ENCODE results near the gene IAH1. TPM values are rescaled to one million over a fixed set of nuclear protein-coding genes. Genes with fewer than 3 reads are reported as not detected.

Gene IAH1
- total and polyA plus RNA-seq, 10 of the 15 experiments (the other 5 are each of a cell fraction or from before 2014, with no cell fraction given): 57.4 to 125 (median 75.8) TPM

DNA sequence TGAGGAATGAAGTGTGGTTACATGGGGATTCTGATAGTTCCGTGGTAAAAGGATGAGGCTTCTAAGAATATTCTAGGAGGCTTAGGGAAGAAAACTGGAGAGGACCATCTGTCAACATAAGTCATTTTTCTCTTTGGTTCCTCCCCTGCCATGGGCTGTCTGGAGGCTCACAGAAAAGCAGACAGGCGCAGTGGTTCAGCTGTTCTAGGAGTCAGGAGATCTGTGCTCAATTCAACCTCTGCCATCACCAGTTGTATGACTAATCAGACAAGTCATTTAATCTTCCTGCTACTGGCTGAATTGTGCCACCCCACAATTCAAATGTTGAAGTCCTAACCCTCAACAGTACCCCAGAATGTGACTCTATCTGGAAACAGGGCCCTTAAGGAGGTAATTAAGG is 44.9 kb downstream of the IAH1 start:
- WGBS (ENCODE audit: insufficient coverage, insufficient replicate concordance, low lambda C conversion rate, missing lambda C conversion rate): 100% methylated on average over 2 of the region's 2 CpGs
- TF ChIP-seq PML (IDR thresholded peaks at IDR 0.05; ENCODE audit: low read length) (no peak), TARDBP (IDR thresholded peaks at IDR 0.05; ENCODE audit: borderline replicate concordance) (no peak), MYB (IDR thresholded peaks at IDR 0.05; ENCODE audit: borderline replicate concordance, low read depth, low read length) (no peak), NFIC (IDR thresholded peaks at IDR 0.05; ENCODE audit: low read depth, low read length) (no peak), CHD2 (IDR thresholded peaks at IDR 0.05; ENCODE audit: borderline replicate concordance, low read depth, low read length) (no peak), ATF7 (IDR thresholded peaks at IDR 0.05; ENCODE audit: low read depth) (no peak), RELA (IDR thresholded peaks at IDR 0.05; ENCODE audit: borderline replicate concordance, partially characterized antibody) (no peak), NFXL1 (IDR thresholded peaks at IDR 0.05; ENCODE audit: borderline replicate concordance) (no peak), BCL3 (IDR thresholded peaks at IDR 0.05; ENCODE audit: borderline replicate concordance, insufficient read depth, low read depth, low read length, poor library complexity, severe bottlenecking) (no peak), NRF1 (conservative IDR thresholded peaks at IDR 0.05; ENCODE audit: low read depth, low read length) (no peak), IRF4 (IDR thresholded peaks at IDR 0.05; ENCODE audit: low read depth, low read length) (no peak), SUZ12 (IDR thresholded peaks at IDR 0.05; ENCODE audit: unreplicated experiment) (no peak)
- TF ChIP-seq, protein P1, sequence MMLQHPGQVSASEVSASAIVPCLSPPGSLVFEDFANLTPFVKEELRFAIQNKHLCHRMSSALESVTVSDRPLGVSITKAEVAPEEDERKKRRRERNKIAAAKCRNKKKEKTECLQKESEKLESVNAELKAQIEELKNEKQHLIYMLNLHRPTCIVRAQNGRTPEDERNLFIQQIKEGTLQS (IDR thresholded peaks at IDR 0.05; ENCODE audit: borderline replicate concordance, extremely low read depth, low read depth, low read length): no peak
- TF ChIP-seq, protein P2, sequence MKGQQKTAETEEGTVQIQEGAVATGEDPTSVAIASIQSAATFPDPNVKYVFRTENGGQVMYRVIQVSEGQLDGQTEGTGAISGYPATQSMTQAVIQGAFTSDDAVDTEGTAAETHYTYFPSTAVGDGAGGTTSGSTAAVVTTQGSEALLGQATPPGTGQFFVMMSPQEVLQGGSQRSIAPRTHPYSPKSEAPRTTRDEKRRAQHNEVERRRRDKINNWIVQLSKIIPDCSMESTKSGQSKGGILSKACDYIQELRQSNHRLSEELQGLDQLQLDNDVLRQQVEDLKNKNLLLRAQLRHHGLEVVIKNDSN (IDR thresholded peaks at IDR 0.05; ENCODE audit: borderline replicate concordance, extremely low read length, insufficient read depth, low read depth, low read length): no peak
- H3K36me3 ChIP-seq (ENCODE audit: control insufficient read depth in 2 of 2, insufficient read depth in 2 of 2, low read length in 1 of 2): peaks cover 6 to 22% of the 10 kb centered on the region in 2 experiments
- no peaks in the 10 kb centered on the region for H3K79me2 ChIP-seq (ENCODE audit: control insufficient read depth, insufficient read depth, low read length)
- BruUV-seq (replicated peaks): no TSS peak
- intact Hi-C loops (cut with micrococcal nuclease; ENCODE audit: unreplicated experiment): no loop called here
- H4K20me1 ChIP-seq (ENCODE audit: control insufficient read depth, insufficient read depth): no peaks in the 10 kb centered on the region
- FAIRE-seq (no peak), ATAC-seq (no peak), DNase-seq (ENCODE audit: low read depth, low spot score) (no peak)
- H3K4me3 ChIP-seq: no peak overlapping the region
- H3K4me2 ChIP-seq (ENCODE audit: control insufficient read depth, insufficient read depth): no peak overlapping the region
- POLR2A ChIA-PET: no interaction called here
- H3K27ac ChIP-seq (ENCODE audit: control insufficient read depth, insufficient read depth): no peak overlapping the region
- H3K9me3 ChIP-seq (replicated peaks; ENCODE audit: control insufficient read depth, insufficient read depth, low read length): no peaks in the 10 kb centered on the region
- SMC1A ChIA-PET (ENCODE audit: uncharacterized antibody, unreplicated experiment): no interaction called here
- no peak overlapping the region for H2AFZ ChIP-seq (ENCODE audit: control insufficient read depth, low read depth, low read length)
- H3K4me1 ChIP-seq (ENCODE audit: control insufficient read depth, insufficient read depth, low read length): no peaks in the 10 kb centered on the region
- RAD21 ChIA-PET (ENCODE audit: unreplicated experiment): no interaction called here
- in situ Hi-C loops (cut with MboI): no loop called here
- CTCF ChIA-PET: no interaction called here
- H3K27me3 ChIP-seq (replicated peaks in 1 of 2; ENCODE audit: control insufficient read depth in 2 of 2, insufficient read depth in 2 of 2, low read length in 1 of 2): no peaks in the 10 kb centered on the region
- H3K9ac ChIP-seq (ENCODE audit: control insufficient read depth, insufficient read depth, low read length): no peak overlapping the region

Measured in GM12878 (cell line).